GM06990 (cell line): ENCODE data around the gene PAX6.

Experiments used
- DNase-seq: peaks from one replicate; pipeline ENCODE4 v3.0.0-alpha.2; 2011; ENCODE audit not compliant: insufficient read length; ENCODE audit errors: extremely low read depth
- H3K27me3 ChIP-seq: replicated peaks from 2 replicates; pipeline ENCODE4 v1.6.0; 2011; ENCODE audit warnings: low read length; ENCODE audit not compliant: control insufficient read depth, insufficient read depth
- H3K36me3 ChIP-seq: 2 replicates; pipeline ENCODE4 v1.5.1; 2011; ENCODE audit warnings: low read length; ENCODE audit not compliant: control insufficient read depth, insufficient read depth
- H3K4me3 ChIP-seq: replicated peaks from 2 replicates; pipeline ENCODE4 v1.5.1; 2011; ENCODE audit warnings: low read depth, mild to moderate bottlenecking, control low read depth, low read length
- TF ChIP-seq, protein P1 (sequence below): IDR thresholded peaks from 2 replicates; pipeline ENCODE4 v1.5.1; 2011; ENCODE audit warnings: low read length, control low read depth, mild to moderate bottlenecking, inconsistent platforms; ENCODE audit not compliant: insufficient read depth, poor library complexity, severe bottlenecking

PAX6 gene

DNA sequence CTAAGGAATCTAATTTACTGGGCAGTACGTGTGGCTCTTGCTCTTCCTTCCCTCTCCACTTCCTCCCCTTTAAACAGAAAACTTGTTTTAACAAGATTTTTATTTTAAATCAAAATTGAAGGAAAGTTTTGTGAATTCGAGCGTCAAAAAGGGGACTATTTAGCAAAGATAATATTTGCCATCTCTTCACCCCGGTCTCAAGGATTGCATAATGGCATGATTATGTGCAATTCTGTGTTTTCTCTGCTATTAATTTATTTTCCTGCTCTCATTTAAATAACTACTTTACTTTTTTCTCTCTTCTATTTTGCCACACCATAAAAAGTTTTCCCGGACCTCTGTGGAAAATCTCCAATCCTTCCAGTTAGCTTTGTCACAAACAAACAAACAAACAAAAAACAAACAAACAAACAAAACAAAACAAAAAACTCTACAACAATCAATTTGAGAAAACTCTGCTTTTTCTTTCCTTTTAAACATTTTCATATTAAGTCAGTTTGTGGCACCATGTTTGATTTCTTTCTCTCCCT is 10.2 kb upstream of the PAX6 start:
- H3K4me3 ChIP-seq, result no peak overlapping the region
- TF ChIP-seq, protein P1, sequence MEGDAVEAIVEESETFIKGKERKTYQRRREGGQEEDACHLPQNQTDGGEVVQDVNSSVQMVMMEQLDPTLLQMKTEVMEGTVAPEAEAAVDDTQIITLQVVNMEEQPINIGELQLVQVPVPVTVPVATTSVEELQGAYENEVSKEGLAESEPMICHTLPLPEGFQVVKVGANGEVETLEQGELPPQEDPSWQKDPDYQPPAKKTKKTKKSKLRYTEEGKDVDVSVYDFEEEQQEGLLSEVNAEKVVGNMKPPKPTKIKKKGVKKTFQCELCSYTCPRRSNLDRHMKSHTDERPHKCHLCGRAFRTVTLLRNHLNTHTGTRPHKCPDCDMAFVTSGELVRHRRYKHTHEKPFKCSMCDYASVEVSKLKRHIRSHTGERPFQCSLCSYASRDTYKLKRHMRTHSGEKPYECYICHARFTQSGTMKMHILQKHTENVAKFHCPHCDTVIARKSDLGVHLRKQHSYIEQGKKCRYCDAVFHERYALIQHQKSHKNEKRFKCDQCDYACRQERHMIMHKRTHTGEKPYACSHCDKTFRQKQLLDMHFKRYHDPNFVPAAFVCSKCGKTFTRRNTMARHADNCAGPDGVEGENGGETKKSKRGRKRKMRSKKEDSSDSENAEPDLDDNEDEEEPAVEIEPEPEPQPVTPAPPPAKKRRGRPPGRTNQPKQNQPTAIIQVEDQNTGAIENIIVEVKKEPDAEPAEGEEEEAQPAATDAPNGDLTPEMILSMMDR, result no peak
- DNase-seq, result no peak
- H3K36me3 ChIP-seq, result no peaks in the 10 kb centered on the region
- H3K27me3 ChIP-seq, result no peaks in the 10 kb centered on the region; the same call in none of the 2 replicates

DNA sequence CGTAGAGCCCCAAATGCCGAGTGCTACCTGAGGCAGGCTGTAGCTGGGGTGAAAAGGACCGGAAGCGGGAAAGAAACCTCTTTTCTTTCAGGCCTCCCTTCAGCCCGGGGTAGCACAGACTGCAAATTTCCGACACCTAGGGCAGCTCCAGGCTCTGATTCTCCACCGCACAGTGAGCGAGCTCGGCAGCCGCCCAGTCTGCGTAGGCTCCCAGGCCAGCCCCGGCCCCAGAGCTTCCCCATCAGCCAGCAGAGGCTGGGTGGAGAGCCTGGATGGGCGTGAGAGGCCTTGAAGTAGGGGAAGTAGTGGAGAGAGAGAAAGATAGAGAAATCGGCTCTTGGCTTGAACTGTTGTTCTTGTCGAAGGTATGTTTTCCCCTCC is 9.3 kb upstream of the PAX6 start:
- Histone ChIP-seq H3K27me3 (peaks cover 3% of the 10 kb centered on the region), H3K36me3 (no peaks in the 10 kb centered on the region), H3K4me3 (no peak overlapping the region)
- TF ChIP-seq, protein P1, result no peak
- DNase-seq, result no peak

DNA sequence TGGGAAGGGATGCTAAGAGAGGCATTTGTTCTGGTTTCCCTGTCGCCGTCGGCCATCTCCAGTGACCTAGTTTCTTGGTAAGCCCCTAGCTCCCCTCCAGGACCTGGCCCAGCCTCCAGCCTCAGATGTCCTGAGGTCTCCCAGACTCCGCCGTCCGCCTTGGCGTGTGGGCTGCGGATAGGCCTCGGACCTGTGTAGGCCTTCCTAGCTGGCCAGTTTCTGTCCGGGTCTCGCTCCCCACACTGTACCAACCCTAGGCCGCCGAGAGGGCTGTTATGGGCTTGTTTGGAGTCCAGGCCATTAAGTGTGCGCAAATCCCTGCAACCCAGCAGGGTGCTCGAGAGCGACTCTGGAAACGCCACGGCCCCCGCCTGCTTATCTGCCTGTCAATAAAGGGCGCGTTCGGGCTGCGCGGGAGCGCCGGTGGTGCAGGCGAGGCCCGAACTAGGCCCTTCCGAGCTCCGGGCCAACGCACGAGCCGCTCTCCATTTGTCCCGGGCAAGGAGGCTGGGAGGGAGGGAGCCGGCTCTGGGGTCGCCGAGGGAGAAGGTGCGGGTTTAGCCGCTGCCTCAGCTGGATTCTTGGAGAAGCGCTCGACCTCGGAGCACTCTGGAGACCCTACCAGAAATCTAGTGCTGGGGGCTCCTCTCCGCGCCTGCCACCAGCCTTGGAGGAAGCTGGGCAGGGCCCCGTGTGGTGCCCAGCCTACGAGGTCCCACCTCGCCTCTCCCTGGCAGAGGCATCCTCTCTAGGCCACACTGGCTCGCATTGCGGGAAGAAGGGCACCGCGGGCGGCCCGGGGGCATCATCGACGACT is 8.7 kb upstream of the PAX6 start:
- H3K27me3 ChIP-seq, result peaks cover 3% of the 10 kb centered on the region
- no peak overlapping the region for H3K4me3 ChIP-seq
- DNase-seq, result no peak
- TF ChIP-seq, protein P1, result no peak
- H3K36me3 ChIP-seq, result no peaks in the 10 kb centered on the region

DNA sequence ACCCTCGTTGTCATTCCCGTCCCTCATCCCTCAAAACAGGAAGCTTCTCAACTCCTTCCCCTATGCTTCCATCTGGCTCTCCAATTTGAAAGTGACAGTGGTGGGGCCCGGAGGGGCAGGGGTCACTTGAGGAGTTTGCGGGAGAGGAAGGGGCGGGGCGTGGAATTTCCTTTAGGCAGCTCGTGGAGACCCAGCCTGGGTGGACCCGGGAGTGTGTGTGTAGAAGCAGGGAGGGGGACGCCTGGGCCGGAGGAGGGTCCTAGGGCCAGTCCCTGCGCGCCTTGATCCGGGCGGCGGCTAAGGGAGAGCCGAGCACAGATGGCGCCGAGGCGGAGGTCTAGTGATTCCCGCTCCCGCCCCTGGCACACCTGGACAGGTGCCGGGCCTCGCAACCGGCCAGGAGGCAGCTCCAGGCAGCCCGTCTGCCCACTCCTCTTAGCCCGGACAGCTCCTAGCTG is 7.8 kb upstream of the PAX6 start:
- Histone ChIP-seq H3K27me3 (peaks cover 6% of the 10 kb centered on the region), H3K4me3 (no peak overlapping the region), H3K36me3 (no peaks in the 10 kb centered on the region)
- DNase-seq, result no peak
- TF ChIP-seq, protein P1, result no peak

DNA sequence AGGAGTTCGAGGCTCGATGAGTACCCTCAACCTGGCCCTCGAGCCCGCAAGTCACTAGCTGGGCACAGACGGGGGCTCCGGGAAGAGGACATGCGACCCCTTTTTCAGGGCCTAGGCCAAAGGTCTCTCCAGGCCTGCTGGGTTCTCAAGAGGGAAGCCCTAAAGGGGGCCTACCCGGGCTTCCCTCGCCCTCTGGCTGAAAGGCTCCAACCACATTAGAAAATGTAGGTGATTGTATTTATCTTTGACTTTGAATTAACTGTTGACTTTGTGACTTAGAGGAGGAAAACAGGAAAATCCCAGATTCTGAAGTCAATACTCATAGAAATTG is 7.3 kb upstream of the PAX6 start:
- Histone ChIP-seq H3K27me3 (peaks cover 6% of the 10 kb centered on the region), H3K4me3 (no peak overlapping the region), H3K36me3 (no peaks in the 10 kb centered on the region)
- no peak for DNase-seq
- TF ChIP-seq, protein P1, result no peak
